GM19467 (cell line): ENCODE measurements around the gene PHAF1.
"Not testable (repeated sequence)": the region's sequence is repeated elsewhere in the genome, so short reads cannot be mapped to it uniquely, and the experiment has no call there.

Source experiments
- ATAC-seq: cut with Tn5 transposase; IDR thresholded peaks from one replicate; pipeline ENCODE4 v1.9.1; 2021; ENCODE audit warnings: mild to moderate bottlenecking, moderate library complexity; ENCODE audit not compliant: unreplicated experiment

The PHAF1 gene

GRCh38 chr16:67104061-67104460 lies 5.7 kb upstream of the PHAF1 start:
- ATAC-seq = no peak

GRCh38 chr16:67104845-67105244 lies 4.9 kb upstream of the PHAF1 start:
- no peak for ATAC-seq

GRCh38 chr16:67105246-67105645 lies 4.5 kb upstream of the PHAF1 start:
- ATAC-seq = no peak

GRCh38 chr16:67105881-67106280 lies 3.9 kb upstream of the PHAF1 start:
- ATAC-seq = no peak

GRCh38 chr16:67108489-67108888 lies 1.3 kb upstream of the PHAF1 start:
- ATAC-seq = no peak

- ATAC-seq = no peak
Measured at GRCh38 chr16:67108931-67109406, 772 bp upstream of the PHAF1 start.

- no peak for ATAC-seq
Measured at GRCh38 chr16:67111951-67112444, 2.3 kb downstream of the PHAF1 start.

GRCh38 chr16:67112591-67113399 lies 3.1 kb downstream of the PHAF1 start:
- ATAC-seq = no peak

- no peak for ATAC-seq
Measured at GRCh38 chr16:67114793-67115192, 5.1 kb downstream of the PHAF1 start.

- ATAC-seq = no peak
Measured at GRCh38 chr16:67115639-67116038, 5.9 kb downstream of the PHAF1 start.

- no peak for ATAC-seq
Measured at GRCh38 chr16:67116388-67117311, 6.9 kb downstream of the PHAF1 start.

GRCh38 chr16:67117716-67118115 lies 8.0 kb downstream of the PHAF1 start:
- ATAC-seq = no peak

- ATAC-seq = no peak
Measured at GRCh38 chr16:67120025-67120424, 10.3 kb downstream of the PHAF1 start.

GRCh38 chr16:67122799-67123198 lies 13.1 kb downstream of the PHAF1 start:
- ATAC-seq = not testable (repeated sequence)

GRCh38 chr16:67128417-67128816 lies 18.7 kb downstream of the PHAF1 start:
- ATAC-seq = no peak

- ATAC-seq = no peak
Measured at GRCh38 chr16:67128887-67129286, 19.1 kb downstream of the PHAF1 start.

- no peak for ATAC-seq
Measured at GRCh38 chr16:67129422-67129821, 19.7 kb downstream of the PHAF1 start.

- no peak for ATAC-seq
Measured at GRCh38 chr16:67137605-67138004, 27.9 kb downstream of the PHAF1 start.

GRCh38 chr16:67141391-67141790 lies 31.6 kb downstream of the PHAF1 start:
- no peak for ATAC-seq

- no peak for ATAC-seq
Measured at GRCh38 chr16:67142342-67142741, 32.6 kb downstream of the PHAF1 start.

GRCh38 chr16:67144943-67145342 lies 35.2 kb downstream of the PHAF1 start:
- ATAC-seq = no peak

- no peak for ATAC-seq
Measured at GRCh38 chr16:67145746-67146145, 36.0 kb downstream of the PHAF1 start.
